Measurements from ENCODE around the gene RIT2.
"Not testable (repeated sequence)": the region's sequence is repeated elsewhere in the genome, so short reads cannot be mapped to it uniquely, and the experiment has no call there.

RIT2 gene

GRCh38 chr18:42745171-42745570 is 370.3 kb downstream of the RIT2 start:
- no peak for DNase-seq

- DNase-seq = no peak
Observed at GRCh38 chr18:42743373-42744138, 371.9 kb downstream of the RIT2 start.

- no peak for DNase-seq
Observed at GRCh38 chr18:42742969-42743368, 372.5 kb downstream of the RIT2 start.

- no peak for DNase-seq
Observed at GRCh38 chr18:42742474-42742873, 373.0 kb downstream of the RIT2 start.

- not testable (repeated sequence) for DNase-seq
Observed at GRCh38 chr18:42741805-42742347, 373.6 kb downstream of the RIT2 start.

GRCh38 chr18:42741299-42741698 is 374.2 kb downstream of the RIT2 start:
- DNase-seq = peak; percentile 36

- DNase-seq = no peak
Observed at GRCh38 chr18:42736074-42736473, 379.4 kb downstream of the RIT2 start.

- DNase-seq = no peak
Observed at GRCh38 chr18:42734520-42734919, 381.0 kb downstream of the RIT2 start.

GRCh38 chr18:42730272-42730671 is 385.2 kb downstream of the RIT2 start:
- DNase-seq = no peak

- DNase-seq = no peak
Observed at GRCh38 chr18:42719221-42719620, 396.3 kb downstream of the RIT2 start.

GRCh38 chr18:42712065-42712464 is 403.4 kb downstream of the RIT2 start:
- no peak for DNase-seq

- no peak for DNase-seq
Observed at GRCh38 chr18:42707080-42707479, 408.4 kb downstream of the RIT2 start.

- DNase-seq = peak; percentile 64
Observed at GRCh38 chr18:42706618-42707017, 408.9 kb downstream of the RIT2 start.

GRCh38 chr18:42706029-42706608 is 409.4 kb downstream of the RIT2 start:
- DNase-seq = peak; percentile 83
